ENCODE measurements around the gene NFYA.

NFYA gene

DNA sequence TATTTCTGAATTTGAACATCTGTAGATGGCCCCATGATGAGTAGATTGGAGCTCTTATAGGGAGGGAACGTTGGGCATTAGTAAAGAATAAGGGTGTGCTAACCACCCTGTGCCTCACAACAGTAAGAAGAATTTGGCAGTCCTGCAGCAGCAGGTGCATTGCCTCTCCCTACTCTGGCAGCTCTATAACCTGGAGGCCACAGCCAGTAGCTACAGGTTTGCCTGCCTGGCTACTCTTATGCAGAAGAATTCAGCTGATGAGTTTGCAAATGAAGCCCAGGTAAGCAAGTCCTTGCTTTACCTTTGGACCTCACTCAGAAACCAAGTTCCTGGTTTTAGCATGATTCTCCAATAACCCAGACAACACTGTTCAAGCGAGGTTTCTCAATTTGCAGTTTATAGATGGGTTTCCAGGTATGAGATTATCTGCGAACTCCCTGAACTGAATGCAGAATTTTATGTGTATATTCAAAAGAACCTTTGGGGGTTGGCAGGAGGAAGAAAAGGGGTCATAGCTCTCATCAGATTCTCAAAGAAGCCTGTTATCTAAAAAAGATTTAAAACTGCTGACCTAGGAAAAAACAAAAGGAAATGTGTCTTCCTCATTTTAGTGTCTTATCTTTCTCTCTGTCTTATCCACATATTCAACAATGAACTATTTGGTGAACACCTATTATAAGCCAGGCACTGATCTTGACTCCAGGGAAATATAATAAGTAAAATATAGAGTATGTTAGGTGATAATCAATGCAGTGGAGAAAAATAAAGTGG is 62.5 kb downstream of the NFYA start:
- Mint-ChIP-seq H3K9me3 (no peaks in the 10 kb centered on the region), H3K4me3 (no peak overlapping the region), H3K27me3 (ENCODE audit: low read depth, poor library complexity) (peaks cover 3% of the 10 kb centered on the region), H3K27ac (no peak overlapping the region), H3K36me3 (ENCODE audit: low read depth) (no peaks in the 10 kb centered on the region), H3K4me1 (no peaks in the 10 kb centered on the region)
- no peak for TF ChIP-seq CTCF (IDR thresholded peaks at IDR 0.05)
- no peak for DNase-seq

GRCh38 chr6:41136911-41137310 is 64.1 kb downstream of the NFYA start:
- no peaks in the 10 kb centered on the region for H3K9me3 Mint-ChIP-seq
- H3K4me1 Mint-ChIP-seq: no peaks in the 10 kb centered on the region
- TF ChIP-seq CTCF (IDR thresholded peaks at IDR 0.05): no peak
- peaks cover 3% of the 10 kb centered on the region for H3K27me3 Mint-ChIP-seq (ENCODE audit: low read depth, poor library complexity)
- no peak overlapping the region for H3K27ac Mint-ChIP-seq
- no peaks in the 10 kb centered on the region for H3K36me3 Mint-ChIP-seq (ENCODE audit: low read depth)
- H3K4me3 Mint-ChIP-seq: no peak overlapping the region
- DNase-seq: no peak

GRCh38 chr6:41147917-41148316 is 75.1 kb downstream of the NFYA start:
- Mint-ChIP-seq H3K36me3 (ENCODE audit: low read depth) (no peaks in the 10 kb centered on the region), H3K4me3 (no peak overlapping the region), H3K9me3 (no peaks in the 10 kb centered on the region), H3K4me1 (no peaks in the 10 kb centered on the region), H3K27me3 (ENCODE audit: low read depth, poor library complexity) (peaks cover 14% of the 10 kb centered on the region), H3K27ac (no peak overlapping the region)
- no peak for TF ChIP-seq CTCF (IDR thresholded peaks at IDR 0.05)
- DNase-seq: no peak
